ENCODE results near the gene COPA. TPM values are rescaled to one million over a fixed set of nuclear protein-coding genes. Genes with fewer than 3 reads are reported as not detected.

COPA gene
- total and polyA plus RNA-seq, 11 donors, result 46.9 to 129 (median 100) TPM

DNA sequence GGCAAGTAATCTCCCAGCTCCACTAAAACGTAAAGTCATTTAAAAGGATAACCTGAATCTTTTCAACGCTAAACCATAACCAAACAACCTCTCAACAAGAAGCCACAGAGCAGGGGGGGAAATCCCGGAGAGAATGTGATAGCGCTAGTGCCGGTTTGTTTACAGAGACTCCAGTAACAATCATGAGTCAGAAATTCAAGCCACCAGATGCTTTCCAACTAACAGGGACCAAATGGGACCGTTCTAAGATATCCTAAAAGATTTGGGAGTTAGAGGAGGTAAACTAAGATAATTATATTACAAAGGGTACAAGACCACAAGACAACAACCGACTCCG lies 81.5 kb downstream of the COPA start:
- peak in 1 of 5 donors; percentile 24 for DNase-seq
- Histone ChIP-seq H3K27ac (peak overlapping the region; percentile 87 to 99 (median 97)), H3K4me3 (peak overlapping the region; percentile 70 to 97 (median 86)), H3K36me3 (peaks cover 0 to 11% (median 0%) of the 10 kb centered on the region in 9 donors), H3K4me1 (peaks cover 0 to 57% (median 43%) of the 10 kb centered on the region in 12 donors), H3K9me3 (no peaks in the 10 kb centered on the region), H3K27me3 (no peaks in the 10 kb centered on the region)
- intact Hi-C loops (cut with DNase I), result no loop called here
- WGBS, 4 donors, result 0 to 2% (median 0%) methylated on average over 8 of the region's 8 CpGs
- TF ChIP-seq POLR2A (IDR thresholded peaks at IDR 0.05), result no peak
- TF ChIP-seq, protein P1, sequence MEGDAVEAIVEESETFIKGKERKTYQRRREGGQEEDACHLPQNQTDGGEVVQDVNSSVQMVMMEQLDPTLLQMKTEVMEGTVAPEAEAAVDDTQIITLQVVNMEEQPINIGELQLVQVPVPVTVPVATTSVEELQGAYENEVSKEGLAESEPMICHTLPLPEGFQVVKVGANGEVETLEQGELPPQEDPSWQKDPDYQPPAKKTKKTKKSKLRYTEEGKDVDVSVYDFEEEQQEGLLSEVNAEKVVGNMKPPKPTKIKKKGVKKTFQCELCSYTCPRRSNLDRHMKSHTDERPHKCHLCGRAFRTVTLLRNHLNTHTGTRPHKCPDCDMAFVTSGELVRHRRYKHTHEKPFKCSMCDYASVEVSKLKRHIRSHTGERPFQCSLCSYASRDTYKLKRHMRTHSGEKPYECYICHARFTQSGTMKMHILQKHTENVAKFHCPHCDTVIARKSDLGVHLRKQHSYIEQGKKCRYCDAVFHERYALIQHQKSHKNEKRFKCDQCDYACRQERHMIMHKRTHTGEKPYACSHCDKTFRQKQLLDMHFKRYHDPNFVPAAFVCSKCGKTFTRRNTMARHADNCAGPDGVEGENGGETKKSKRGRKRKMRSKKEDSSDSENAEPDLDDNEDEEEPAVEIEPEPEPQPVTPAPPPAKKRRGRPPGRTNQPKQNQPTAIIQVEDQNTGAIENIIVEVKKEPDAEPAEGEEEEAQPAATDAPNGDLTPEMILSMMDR (IDR thresholded peaks at IDR 0.05), result no peak
- ATAC-seq, result peak; percentile 1 to 56 (median 24)

DNA sequence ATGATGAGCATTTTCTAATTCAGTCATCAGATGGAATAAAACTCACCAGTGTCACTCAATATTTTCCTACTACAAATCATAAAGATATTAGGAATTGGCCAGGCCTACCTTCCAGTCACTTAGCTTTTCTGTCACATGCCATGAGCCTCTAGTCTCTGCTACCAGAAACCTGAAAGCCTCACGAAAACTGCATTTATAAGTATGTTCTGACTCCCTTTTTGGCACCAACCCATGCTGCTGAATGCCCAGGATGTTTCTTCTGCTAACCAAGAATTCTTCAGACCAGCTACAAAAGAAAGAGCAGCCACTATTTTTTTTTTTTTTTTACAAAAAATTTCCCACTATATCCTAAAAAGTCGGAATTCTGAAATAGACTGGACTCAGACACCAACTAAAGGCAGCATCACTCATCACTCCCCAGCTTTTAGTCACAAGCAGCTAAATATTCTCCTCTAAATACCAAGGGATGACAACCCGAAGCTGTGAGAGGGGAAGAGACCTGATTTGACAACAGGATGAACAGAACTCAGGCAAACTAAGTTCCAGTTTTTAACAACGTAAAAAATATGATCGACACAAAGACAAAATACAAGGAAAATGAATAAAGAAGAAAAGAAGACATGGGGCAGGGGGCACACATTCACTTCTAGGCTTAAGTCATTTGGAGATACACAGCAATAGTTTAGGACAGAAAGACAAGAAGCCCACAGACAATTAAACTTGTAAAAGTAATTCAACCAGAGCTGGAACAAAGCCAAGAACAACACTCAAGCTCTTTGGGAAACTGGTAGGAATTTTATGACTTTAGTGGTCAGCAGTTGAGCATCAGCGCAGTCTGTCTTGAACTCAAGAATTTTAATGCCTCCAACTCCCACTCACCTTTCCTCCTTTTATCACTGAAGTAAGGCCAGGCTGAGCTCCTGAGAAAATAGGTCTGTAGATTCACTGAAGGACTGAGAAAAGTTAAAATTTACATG lies 82.4 kb downstream of the COPA start:
- peak overlapping the region; percentile 87 to 99 (median 97) for H3K27ac ChIP-seq
- ATAC-seq (no peak), DNase-seq (peak in 1 of 5 donors; percentile 16)
- H3K36me3 ChIP-seq, result peaks cover 0 to 11% (median 0%) of the 10 kb centered on the region in 9 donors
- WGBS, 4 donors, result 24 to 33% (median 27%) methylated on average over 6 of the region's 6 CpGs
- H3K4me1 ChIP-seq, result peaks cover 0 to 58% (median 51%) of the 10 kb centered on the region in 12 donors
- H3K4me3 ChIP-seq, result peak overlapping the region; percentile 70 to 97 (median 86)
- intact Hi-C loops (cut with DNase I), result no loop called here
- no peaks in the 10 kb centered on the region for H3K9me3 ChIP-seq
- H3K27me3 ChIP-seq, result no peaks in the 10 kb centered on the region
- no peak for TF ChIP-seq POLR2A (IDR thresholded peaks at IDR 0.05)
- TF ChIP-seq, protein P1 (IDR thresholded peaks at IDR 0.05), result no peak

DNA sequence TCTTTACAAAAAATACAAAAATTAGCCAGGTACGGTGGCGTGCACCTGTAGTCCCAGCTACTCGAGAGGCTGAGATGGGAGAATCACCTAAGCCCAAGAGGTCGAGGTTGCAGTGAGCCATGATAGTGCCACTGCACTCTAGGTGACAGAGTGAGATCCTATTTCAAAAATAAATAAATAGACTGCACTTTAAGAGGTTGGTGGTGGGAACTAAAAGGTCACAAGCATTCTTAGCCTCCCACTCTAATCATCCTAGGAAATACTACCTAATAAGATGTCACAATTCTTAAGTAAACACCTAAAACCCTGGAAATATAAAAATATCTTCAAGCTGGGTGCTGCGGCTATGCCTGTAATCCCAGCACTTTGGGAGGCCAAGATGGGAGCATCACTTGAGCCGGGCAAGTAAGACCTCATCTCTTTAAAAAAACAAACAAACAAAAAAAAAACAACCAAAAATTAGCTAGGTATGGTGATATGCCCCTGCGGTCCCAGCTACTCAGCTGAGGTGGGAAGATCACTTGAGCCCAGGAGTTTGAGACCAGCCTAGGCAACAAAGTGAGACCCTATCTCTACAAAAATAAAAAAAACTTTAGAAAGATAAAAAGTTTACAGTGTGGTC lies 84.8 kb downstream of the COPA start:
- H3K9me3 ChIP-seq, result no peaks in the 10 kb centered on the region
- peaks cover 0 to 69% (median 52%) of the 10 kb centered on the region in 12 donors for H3K4me1 ChIP-seq
- peak overlapping the region in 1 of 12 donors; percentile 35 for H3K27ac ChIP-seq
- peaks cover 0 to 27% (median 13%) of the 10 kb centered on the region in 9 donors for H3K36me3 ChIP-seq
- ATAC-seq (no peak), DNase-seq (no peak)
- H3K27me3 ChIP-seq, result no peaks in the 10 kb centered on the region
- H3K4me3 ChIP-seq, result no peak overlapping the region
- WGBS, 4 donors, result 89 to 95% (median 93%) methylated on average over 7 of the region's 7 CpGs
- intact Hi-C loops (cut with DNase I), result loop anchor here in 2 of 10 donors (5.0 to 10.0 kb wide), 2 partner anchors 51 to 153 kb away; partner anchors contain the start of gene PEA15 (in 1 of the 2)
- TF ChIP-seq, protein P1 (IDR thresholded peaks at IDR 0.05), result no peak
- TF ChIP-seq POLR2A (IDR thresholded peaks at IDR 0.05), result no peak
